MG63 (cell line): ENCODE measurements around the gene RYR2. TPM values are rescaled to one million over a fixed set of nuclear protein-coding genes. Genes with fewer than 3 reads are reported as not detected.
"Not testable (repeated sequence)": the region's sequence is repeated elsewhere in the genome, so short reads cannot be mapped to it uniquely, and the experiment has no call there.

Source experiments
- DNase-seq: peaks from one replicate; pipeline ENCODE4 v3.0.0-alpha.2; 2020
- H3K27me3 ChIP-seq: fragments of 250-450 bp; sonication (Bioruptor Pico); 2 replicates; pipeline ENCODE4 v1.5.1; 2020; ENCODE audit warnings: mild to moderate bottlenecking, moderate library complexity
- H3K36me3 ChIP-seq: fragments of 250-450 bp; sonication (Bioruptor Pico); 2 replicates; pipeline ENCODE4 v1.5.1; 2020; ENCODE audit warnings: mild to moderate bottlenecking, moderate library complexity
- H3K4me3 ChIP-seq: fragments of 250-450 bp; sonication (Bioruptor Pico); 2 replicates; pipeline ENCODE4 v1.5.1; 2020; ENCODE audit warnings: mild to moderate bottlenecking, moderate library complexity
- H3K9me3 ChIP-seq: fragments of 250-450 bp; sonication (Bioruptor Pico); 2 replicates; pipeline ENCODE4 v1.5.1; 2020; ENCODE audit warnings: mild to moderate bottlenecking, moderate library complexity
- total RNA-seq: library from RNA; depleted of rRNA; stranded (reverse); fragments of >200 nt; shearing (Covaris generic); gene quantifications from 2 replicates; pipeline ENCODE4 v1.2.3, GENCODE V29; 2014; ENCODE audit warnings: low replicate concordance

Gene RYR2
- total RNA-seq, 1 experiment from 2014 or later: 0.26 TPM

GRCh38 chr1:237149857-237150256 lies 107.9 kb downstream of the RYR2 start:
- Histone ChIP-seq H3K27me3 (peaks cover 8% of the 10 kb centered on the region), H3K4me3 (no peak overlapping the region), H3K36me3 (no peaks in the 10 kb centered on the region), H3K9me3 (no peaks in the 10 kb centered on the region)
- DNase-seq: no peak

DNA sequence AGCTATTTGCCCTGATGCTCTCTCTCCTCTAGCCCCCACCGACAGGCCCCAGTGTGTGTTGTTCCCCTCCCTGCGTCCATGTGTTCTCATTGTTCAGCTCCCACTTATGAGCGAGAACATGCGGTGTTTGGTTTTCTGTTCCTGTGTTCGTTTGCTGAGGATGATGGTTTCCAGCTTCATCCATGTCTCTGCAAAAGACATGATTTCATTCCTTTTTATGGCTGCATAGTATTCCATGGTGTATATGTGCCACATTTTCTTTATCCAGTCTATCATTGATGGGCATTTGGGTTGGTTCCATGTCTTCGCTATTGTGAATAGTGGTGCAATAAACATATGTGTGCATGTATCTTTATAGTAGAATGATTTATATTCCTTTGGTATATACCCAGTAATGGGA lies 110.0 kb downstream of the RYR2 start:
- H3K36me3 ChIP-seq, H3K4me3 ChIP-seq, H3K27me3 ChIP-seq, H3K9me3 ChIP-seq, DNase-seq: not testable (repeated sequence)

DNA sequence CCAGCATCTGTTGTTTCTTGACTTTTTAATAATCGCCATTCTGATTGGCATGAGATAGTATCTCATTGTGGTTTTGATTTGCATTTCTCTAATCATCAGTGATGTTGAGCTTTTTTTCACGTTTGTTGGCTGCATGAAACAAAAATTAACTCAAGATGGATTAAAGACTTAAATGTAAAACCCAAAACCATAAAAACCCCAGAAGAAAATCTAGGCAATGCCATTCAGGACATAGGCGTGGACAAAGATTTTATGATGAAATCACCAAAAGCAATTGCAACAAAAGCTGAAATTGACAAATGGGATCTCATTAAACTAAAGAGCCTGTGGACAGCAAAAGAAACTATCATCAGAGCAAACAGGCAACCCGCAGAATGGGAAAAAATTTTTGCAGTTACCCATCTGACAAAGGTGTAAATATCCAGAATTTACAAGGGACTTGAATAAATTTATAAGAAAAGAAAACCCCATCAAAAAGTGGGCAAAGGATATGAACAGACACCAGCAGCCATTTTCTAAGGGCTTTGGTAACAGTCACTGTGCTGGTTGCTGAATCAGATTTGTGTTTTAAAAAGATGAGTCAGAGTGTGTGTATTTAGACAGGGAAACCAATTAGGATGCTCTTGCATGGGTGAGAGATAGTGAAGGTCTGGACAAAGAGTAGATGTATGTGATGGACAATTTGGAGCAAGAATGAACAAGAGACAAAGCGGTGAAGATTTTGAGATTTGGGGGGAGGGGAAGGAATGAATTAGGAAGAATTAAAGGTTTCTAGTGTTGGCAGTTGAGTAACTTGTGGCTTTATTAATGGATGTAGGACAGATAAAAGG lies 110.7 kb downstream of the RYR2 start:
- no peak overlapping the region for H3K4me3 ChIP-seq
- no peak for DNase-seq

GRCh38 chr1:237154157-237154556 lies 112.2 kb downstream of the RYR2 start:
- DNase-seq: peak; percentile 66
- no peak overlapping the region for H3K4me3 ChIP-seq
- no peaks in the 10 kb centered on the region for H3K27me3 ChIP-seq
- no peaks in the 10 kb centered on the region for H3K9me3 ChIP-seq
- H3K36me3 ChIP-seq: no peaks in the 10 kb centered on the region

More for the DNA sequence above, 110.7 kb downstream of the RYR2 start:
- H3K27me3 ChIP-seq: no peaks in the 10 kb centered on the region
- H3K9me3 ChIP-seq: no peaks in the 10 kb centered on the region
- no peaks in the 10 kb centered on the region for H3K36me3 ChIP-seq

- Histone ChIP-seq H3K27me3 (no peaks in the 10 kb centered on the region), H3K4me3 (no peak overlapping the region), H3K9me3 (no peaks in the 10 kb centered on the region), H3K36me3 (no peaks in the 10 kb centered on the region)
- no peak for DNase-seq
These were observed 122.7 kb downstream of the RYR2 start for GRCh38 chr1:237164406-237165352.

DNA sequence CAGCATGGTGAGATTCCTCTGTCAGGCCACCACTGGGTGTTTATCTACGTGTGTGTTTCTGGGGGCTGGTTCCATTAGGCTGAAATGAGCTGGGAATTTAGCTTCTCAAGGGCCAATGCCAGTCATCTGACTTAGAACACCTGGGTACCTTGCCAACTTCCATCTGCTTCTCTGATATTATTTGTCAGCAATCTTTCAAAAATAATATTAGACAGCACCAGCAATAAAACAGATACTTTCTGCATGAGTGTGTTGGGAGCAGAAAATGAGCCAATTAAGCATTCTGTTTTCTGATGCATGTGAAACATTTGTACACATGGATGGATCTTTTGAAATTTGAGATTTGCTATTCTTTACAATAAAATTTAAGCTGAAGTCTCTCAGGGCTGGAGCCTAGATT lies 124.1 kb downstream of the RYR2 start:
- no peaks in the 10 kb centered on the region for H3K27me3 ChIP-seq
- no peak overlapping the region for H3K4me3 ChIP-seq
- H3K36me3 ChIP-seq: no peaks in the 10 kb centered on the region
- no peak for DNase-seq
- H3K9me3 ChIP-seq: no peaks in the 10 kb centered on the region

DNA sequence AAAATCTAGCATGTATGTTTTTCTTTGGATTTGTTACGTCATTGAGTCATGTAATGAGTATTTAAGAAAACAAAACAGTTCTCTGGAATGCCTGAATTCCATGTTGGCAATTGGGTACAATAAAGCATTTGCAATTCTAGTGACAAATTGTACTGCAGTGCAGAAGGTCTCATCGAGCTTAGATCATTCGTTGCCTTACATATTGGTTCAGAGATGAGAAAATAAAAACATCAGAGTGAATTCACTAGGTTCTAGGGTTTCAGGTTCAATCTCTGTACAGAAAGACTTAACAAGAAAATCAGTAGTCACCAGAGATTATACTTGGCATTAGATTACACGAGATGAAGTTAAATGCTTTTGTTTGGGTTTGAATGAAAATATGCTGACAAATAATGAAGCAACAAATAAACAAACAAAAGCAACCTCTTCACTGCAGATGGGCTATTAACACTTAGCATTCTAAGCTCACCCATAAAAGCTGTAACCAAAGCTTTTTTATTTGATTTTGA lies 124.7 kb downstream of the RYR2 start:
- no peak overlapping the region for H3K4me3 ChIP-seq
- H3K9me3 ChIP-seq: no peaks in the 10 kb centered on the region
- no peak for DNase-seq
- H3K27me3 ChIP-seq: no peaks in the 10 kb centered on the region
- H3K36me3 ChIP-seq: no peaks in the 10 kb centered on the region

GRCh38 chr1:237170149-237170548 lies 128.2 kb downstream of the RYR2 start:
- Histone ChIP-seq H3K4me3 (no peak overlapping the region), H3K36me3 (no peaks in the 10 kb centered on the region)

GRCh38 chr1:237171454-237172117 lies 129.6 kb downstream of the RYR2 start:
- H3K36me3 ChIP-seq: no peaks in the 10 kb centered on the region
- no peaks in the 10 kb centered on the region for H3K27me3 ChIP-seq
- H3K9me3 ChIP-seq: no peaks in the 10 kb centered on the region
- no peak for DNase-seq
- H3K4me3 ChIP-seq: no peak overlapping the region

More at GRCh38 chr1:237170149-237170548, 128.2 kb downstream of the RYR2 start:
- H3K9me3 ChIP-seq: no peaks in the 10 kb centered on the region
- no peak for DNase-seq
- no peaks in the 10 kb centered on the region for H3K27me3 ChIP-seq

DNA sequence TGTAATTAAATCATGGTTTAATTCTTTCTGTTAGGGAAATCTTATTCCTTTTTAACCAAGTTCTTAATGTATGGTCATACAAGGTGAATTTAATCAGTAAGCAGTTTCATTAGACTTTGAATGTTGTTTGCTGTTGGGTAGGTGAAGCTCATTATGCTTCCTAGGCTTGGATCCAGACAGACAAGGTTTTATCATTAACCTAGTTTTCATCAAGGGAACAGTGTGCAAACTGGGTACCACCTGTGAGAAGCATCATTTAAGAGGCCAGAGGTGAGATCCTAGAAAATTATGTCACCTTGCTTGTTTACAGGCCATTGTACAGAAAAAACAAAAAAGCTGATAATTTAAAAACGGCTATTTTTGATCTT lies 130.1 kb downstream of the RYR2 start:
- no peak overlapping the region for H3K4me3 ChIP-seq
- H3K36me3 ChIP-seq: no peaks in the 10 kb centered on the region
- H3K27me3 ChIP-seq: no peaks in the 10 kb centered on the region
- no peak for DNase-seq
- no peaks in the 10 kb centered on the region for H3K9me3 ChIP-seq

DNA sequence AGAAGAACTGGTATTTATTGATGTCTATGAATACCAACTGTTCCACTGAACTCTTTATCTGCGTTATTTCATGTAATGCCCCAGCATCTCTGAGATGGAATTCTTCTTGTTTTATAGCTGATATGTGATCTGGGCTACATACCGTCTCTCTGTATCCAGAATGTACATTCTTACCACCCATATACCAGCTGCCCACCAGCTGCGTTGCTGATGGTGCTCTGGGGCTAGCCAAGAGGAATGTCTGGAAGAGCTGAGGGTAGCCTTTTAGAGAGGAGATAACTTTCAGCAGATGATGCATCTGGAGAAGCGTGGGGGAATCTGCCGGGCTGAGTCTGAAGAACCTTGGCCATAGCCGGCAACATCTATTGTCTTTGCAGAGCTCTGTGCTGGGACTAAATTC lies 137.5 kb downstream of the RYR2 start:
- DNase-seq: no peak
- Histone ChIP-seq H3K4me3 (no peak overlapping the region), H3K9me3 (no peaks in the 10 kb centered on the region), H3K27me3 (no peaks in the 10 kb centered on the region; the same call in 1 of the 2 replicates), H3K36me3 (no peaks in the 10 kb centered on the region)

DNA sequence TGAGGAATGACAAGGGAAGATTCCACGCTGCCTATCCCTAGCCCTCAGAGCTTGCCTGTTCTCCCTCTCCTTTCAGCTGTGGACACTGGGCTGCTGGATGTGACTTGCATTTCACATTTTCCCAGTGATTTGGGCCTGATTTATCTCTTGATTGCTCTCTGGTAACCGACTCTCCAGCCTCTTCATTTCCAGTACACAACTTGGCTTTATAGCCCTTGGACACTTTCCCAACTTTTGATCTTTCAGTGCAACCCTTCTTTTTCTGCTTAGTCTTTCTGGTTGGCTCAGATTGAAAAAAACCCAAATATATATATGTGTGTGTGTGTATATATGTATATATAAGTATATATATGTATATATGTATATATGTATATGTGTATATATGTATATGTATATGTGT lies 138.3 kb downstream of the RYR2 start:
- no peaks in the 10 kb centered on the region; the same call in 1 of the 2 replicates for H3K27me3 ChIP-seq
- H3K36me3 ChIP-seq: no peaks in the 10 kb centered on the region
- H3K4me3 ChIP-seq: no peak overlapping the region
- no peaks in the 10 kb centered on the region for H3K9me3 ChIP-seq
- DNase-seq: no peak

- no peaks in the 10 kb centered on the region; the same call in 1 of the 2 replicates for H3K27me3 ChIP-seq
- no peaks in the 10 kb centered on the region for H3K9me3 ChIP-seq
- no peaks in the 10 kb centered on the region for H3K36me3 ChIP-seq
- DNase-seq: peak; percentile 34
- no peak overlapping the region for H3K4me3 ChIP-seq
These were observed 139.8 kb downstream of the RYR2 start for GRCh38 chr1:237181743-237182317.

DNA sequence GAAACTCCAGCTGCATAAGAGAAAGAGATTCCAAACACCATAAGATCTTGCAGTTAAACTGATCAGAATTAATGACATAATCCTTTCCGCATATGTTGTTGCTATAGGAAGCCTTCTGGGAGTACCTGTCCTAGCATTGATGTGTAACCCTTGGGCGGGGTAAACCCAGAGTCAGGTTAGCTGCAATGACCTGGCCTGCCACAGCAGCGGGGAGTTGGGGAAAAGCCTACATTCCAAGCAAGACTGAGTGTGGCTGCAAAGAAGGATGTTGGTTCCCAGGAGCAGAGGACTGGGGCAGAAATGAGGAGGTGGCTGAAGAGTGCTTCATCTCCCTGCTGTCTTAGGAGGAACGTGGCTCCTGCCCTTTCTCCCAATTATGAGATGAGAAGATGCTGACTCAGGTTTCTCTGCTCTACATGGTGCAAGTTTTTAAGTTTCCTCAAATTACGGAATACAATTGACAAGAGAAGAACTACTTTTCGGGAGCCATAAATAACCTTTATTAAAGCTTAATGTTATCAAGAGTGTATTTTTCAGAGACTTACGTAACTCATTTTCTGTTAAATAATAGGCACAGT lies 142.1 kb downstream of the RYR2 start:
- H3K4me3 ChIP-seq: no peak overlapping the region
- DNase-seq: no peak
- H3K9me3 ChIP-seq: no peaks in the 10 kb centered on the region
- no peaks in the 10 kb centered on the region for H3K27me3 ChIP-seq
- no peaks in the 10 kb centered on the region for H3K36me3 ChIP-seq

DNA sequence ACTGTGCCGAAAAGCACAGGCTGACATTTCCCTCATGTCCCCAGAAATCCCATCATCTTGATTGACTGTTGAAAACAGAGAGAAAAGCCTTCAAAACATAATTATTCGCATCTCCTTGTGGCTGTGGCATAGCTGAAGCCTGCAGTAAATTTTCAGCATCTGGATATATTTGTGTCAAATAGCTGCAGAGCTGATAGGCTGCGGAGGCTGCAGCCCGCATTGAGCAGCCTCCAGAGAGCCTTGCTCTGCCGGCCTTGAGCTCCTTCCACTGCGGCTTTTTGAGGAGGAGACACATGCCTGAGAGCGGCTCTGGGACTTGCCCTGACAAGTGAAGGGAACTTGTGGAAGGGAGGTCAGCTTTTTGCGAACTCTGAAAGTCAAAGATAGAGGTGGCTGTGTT lies 144.7 kb downstream of the RYR2 start:
- Histone ChIP-seq H3K4me3 (no peak overlapping the region), H3K9me3 (no peaks in the 10 kb centered on the region; the same call in 1 of the 2 replicates), H3K27me3 (no peaks in the 10 kb centered on the region), H3K36me3 (no peaks in the 10 kb centered on the region)
- no peak for DNase-seq

DNA sequence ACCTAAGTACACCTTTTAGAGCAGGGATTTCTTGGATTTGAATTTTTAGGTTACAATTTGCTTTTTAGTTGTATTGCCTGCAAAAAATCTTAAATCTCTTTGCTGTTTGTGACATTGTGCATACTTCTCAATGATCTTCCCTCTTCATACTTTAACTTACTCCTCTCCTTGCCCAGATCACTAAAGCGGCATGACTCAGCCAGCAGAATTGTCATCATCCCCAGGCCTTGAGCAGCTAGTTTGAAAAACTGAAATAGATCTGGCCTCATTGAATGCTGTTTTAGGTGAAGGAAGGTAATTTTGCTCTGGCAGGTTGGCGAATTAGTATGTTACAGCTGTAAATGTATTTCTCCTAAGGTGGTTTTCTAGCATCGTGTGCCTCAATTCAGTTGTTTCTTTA lies 145.9 kb downstream of the RYR2 start:
- H3K4me3 ChIP-seq: no peak overlapping the region
- H3K27me3 ChIP-seq: no peaks in the 10 kb centered on the region
- no peaks in the 10 kb centered on the region; the same call in 1 of the 2 replicates for H3K9me3 ChIP-seq
- H3K36me3 ChIP-seq: no peaks in the 10 kb centered on the region
- no peak for DNase-seq
